Kidney (tissue), 14 donors: ENCODE data around the gene SIPA1L2. TPM values are rescaled to one million over a fixed set of nuclear protein-coding genes. Genes with fewer than 3 reads are reported as not detected.
A peak's percentile ranks its signal among the peaks of the same experiment; 100 is the strongest.

Experiments used
- DNase-seq, 5 donors: peaks; one replicate each; pipeline ENCODE4 v3.0.0-alpha.2; 2013 to 2020
- FAIRE-seq: peaks from 2 replicates; lab custom pipeline; 2012; peaks lifted over from hg19 to GRCh38; lab: Jason Lieb, UNC
- H3K27ac ChIP-seq, 2 donors: one replicate each; pipeline ENCODE4 v1.7.0; 2013; ENCODE audit warnings: low read depth in 2 of 2, low read length in 2 of 2, inconsistent platforms in 1 of 2
- H3K27me3 ChIP-seq: one replicate; pipeline ENCODE4 v1.7.1; 2013; ENCODE audit warnings: low read length, inconsistent platforms; ENCODE audit not compliant: control insufficient read depth, insufficient read depth
- H3K36me3 ChIP-seq, 3 donors: one replicate each; pipeline versions ENCODE4 v1.7.0 to v1.7.1; 2013; ENCODE audit warnings: low read length in 3 of 3, control low read depth in 1 of 3, inconsistent platforms in 1 of 3; ENCODE audit not compliant: insufficient read depth in 3 of 3, control insufficient read depth in 2 of 3
- H3K4me1 ChIP-seq, 3 donors: one replicate each; pipeline versions ENCODE4 v1.7.0 to v1.7.1; 2013; ENCODE audit warnings: low read length in 3 of 3, inconsistent platforms in 1 of 3, low read depth in 1 of 3; ENCODE audit not compliant: control insufficient read depth in 2 of 3, insufficient read depth in 2 of 3
- H3K4me3 ChIP-seq, 3 donors: one replicate each; pipeline versions ENCODE4 v1.7.0 to v1.8.1; 2013; ENCODE audit warnings: low read length in 3 of 3, control low read depth in 1 of 3, inconsistent platforms in 1 of 3
- H3K9ac ChIP-seq, 3 donors: one replicate each; pipeline versions ENCODE4 v1.7.0 to v1.7.1; 2013; ENCODE audit warnings: low read length in 3 of 3, control low read depth in 1 of 3, inconsistent platforms in 1 of 3
- H3K9me3 ChIP-seq, 3 donors: one replicate each; pipeline versions ENCODE4 v1.7.0 to v1.7.1; 2013; ENCODE audit warnings: low read length in 3 of 3, control low read depth in 1 of 3, inconsistent platforms in 1 of 3; ENCODE audit not compliant: control insufficient read depth in 2 of 3, insufficient read depth in 1 of 3
- CTCF ChIP-seq: IDR thresholded peaks from 3 replicates; pipeline ENCODE4 v1.5.1; 2012; ENCODE audit warnings: mild to moderate bottlenecking, moderate library complexity, borderline replicate concordance; ENCODE audit not compliant: insufficient read depth; ENCODE audit errors: extremely low read depth
- intact Hi-C: fragments of 100-400 bp; cut with DNase I; formaldehyde crosslinking; loops from one replicate; pipeline ENCODE4 v1.11.1; 2022
- polyA plus RNA-seq: library from polyadenylated mRNA; stranded (reverse); fragments of 350-450 nt; fragmentation: Illumina TruSeq; extraction: RNeasy Lipid Tissue Mini Kit (QIAGEN cat#74804); gene quantifications from one replicate; pipeline ENCODE4 v1.2.3, GENCODE V29; 2014; ENCODE audit warnings: low read depth, low replicate concordance; ENCODE audit not compliant: insufficient read depth
- total RNA-seq: library from RNA; stranded (reverse); fragmentation: NEBNext Ultra II Directional; extraction: Animal tissue kit (Norgen Biotek cat#: 25700); gene quantifications from one replicate; pipeline ENCODE4 v1.2.1, GENCODE V29; 2021
- donor health status: control.
- donor health status: control.
- donor health status: control.
- donor health status: control.
- donor health status: control.
- donor health status: DM: yes; HTN: yes; CAD: no.
- donor health status: Normal renal cell carcinoma (clear cell type).

Gene SIPA1L2
- total and polyA plus RNA-seq, 2 donors from 2014 or later, result 4.0 to 20.2 TPM

DNA sequence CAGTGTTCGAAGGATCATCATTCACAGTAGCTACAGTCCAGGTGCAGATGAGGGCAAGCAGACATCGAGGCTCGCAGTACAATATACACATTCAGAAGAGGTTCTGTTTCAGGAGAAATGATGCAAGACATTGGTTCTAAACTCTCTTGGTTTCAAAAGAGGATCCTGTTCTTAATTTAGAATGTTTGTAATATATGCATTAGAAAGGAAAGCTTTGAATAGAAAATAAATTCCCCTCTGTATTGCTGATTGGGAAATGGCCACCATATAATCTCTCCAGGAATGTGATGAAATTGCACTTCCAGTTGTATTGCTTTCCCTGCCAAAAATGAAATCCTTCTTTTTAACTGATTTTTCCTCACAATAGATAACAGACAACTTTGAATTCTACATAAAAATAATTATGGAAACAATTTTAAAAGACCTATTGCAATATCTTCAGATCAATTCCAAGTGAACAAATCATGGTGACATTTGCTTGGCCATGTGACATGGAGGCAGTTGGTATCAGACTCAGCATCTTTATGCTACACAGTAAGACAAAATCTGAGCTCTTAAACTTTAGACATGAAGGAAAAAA, 27.6 kb upstream of the SIPA1L2 start:
- FAIRE-seq (no peak), DNase-seq (no peak)
- TF ChIP-seq CTCF, result no peak
- Histone ChIP-seq H3K9me3 (no peaks in the 10 kb centered on the region), H3K4me1 (no peaks in the 10 kb centered on the region), H3K9ac (no peak overlapping the region), H3K4me3 (no peak overlapping the region), H3K27ac (no peak overlapping the region), H3K36me3 (no peaks in the 10 kb centered on the region), H3K27me3 (no peaks in the 10 kb centered on the region)
- intact Hi-C loops, result no loop called here

DNA sequence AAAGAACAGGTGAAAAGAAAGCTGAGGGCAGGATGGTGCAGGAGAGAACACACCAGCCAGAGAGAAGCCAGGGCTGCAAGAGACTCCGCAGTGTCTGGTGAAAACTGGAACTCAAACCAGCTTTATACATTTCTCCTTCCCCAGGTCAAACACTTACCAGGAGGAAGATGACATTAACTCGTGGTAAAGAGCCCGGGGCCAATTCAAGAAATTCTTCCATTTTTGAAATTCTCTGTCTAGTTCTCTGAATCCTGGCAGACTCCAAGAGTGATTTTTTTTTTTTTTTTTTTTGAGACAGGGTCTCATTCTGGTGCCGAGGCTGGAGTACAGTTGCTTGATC, 25.8 kb upstream of the SIPA1L2 start:
- no peaks in the 10 kb centered on the region for H3K27me3 ChIP-seq
- H3K9me3 ChIP-seq, result no peaks in the 10 kb centered on the region
- no peak overlapping the region for H3K27ac ChIP-seq
- H3K9ac ChIP-seq, result no peak overlapping the region
- DNase-seq (no peak), FAIRE-seq (no peak)
- intact Hi-C loops, result no loop called here
- no peaks in the 10 kb centered on the region for H3K4me1 ChIP-seq
- no peak overlapping the region for H3K4me3 ChIP-seq
- no peaks in the 10 kb centered on the region for H3K36me3 ChIP-seq
- no peak for TF ChIP-seq CTCF

DNA sequence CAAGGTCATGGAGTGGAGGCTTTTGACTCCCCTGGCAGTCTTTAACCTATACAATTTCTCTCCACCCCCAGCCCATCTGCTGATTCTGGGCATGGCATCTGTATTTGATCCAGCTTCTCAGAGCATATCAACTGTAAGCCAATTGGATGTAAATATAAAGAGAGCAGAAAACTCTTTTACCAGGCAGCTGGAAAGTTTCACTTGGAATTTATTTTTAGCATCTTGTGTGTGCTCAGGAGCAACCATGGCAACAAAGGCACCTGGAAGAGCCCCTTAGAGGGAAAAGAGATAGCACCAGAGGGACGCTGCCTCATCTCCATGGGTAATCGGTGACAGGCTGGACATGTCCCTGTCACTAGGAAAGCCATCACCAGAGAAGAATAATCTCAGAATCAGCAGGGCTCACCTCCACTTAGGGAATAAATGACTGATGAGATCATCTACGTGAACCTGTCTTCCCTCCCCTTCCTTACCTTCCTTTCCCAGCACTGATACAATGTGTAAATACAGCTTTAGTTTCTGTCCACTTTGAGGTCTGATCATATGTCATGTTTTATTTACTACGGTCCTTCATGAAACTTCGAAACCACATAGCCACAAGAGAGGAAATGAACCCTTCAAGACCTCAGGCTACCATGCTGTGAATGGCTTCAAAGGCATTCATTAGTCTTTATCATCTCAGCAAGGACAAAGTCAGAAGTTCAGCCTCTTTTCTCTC, 25.3 kb upstream of the SIPA1L2 start:
- peak in 2 of 5 donors; percentile 45 to 72 for DNase-seq
- intact Hi-C loops, result no loop called here
- Histone ChIP-seq H3K4me3 (no peak overlapping the region), H3K27me3 (no peaks in the 10 kb centered on the region), H3K36me3 (no peaks in the 10 kb centered on the region), H3K9me3 (no peaks in the 10 kb centered on the region), H3K9ac (no peak overlapping the region), H3K4me1 (no peaks in the 10 kb centered on the region), H3K27ac (no peak overlapping the region)
- FAIRE-seq, result no peak
- no peak for TF ChIP-seq CTCF
